Astrocyte (in vitro differentiated cells and primary cell): ENCODE results near the gene LIMK2.
A peak's percentile ranks its signal among the peaks of the same experiment; 100 is the strongest.

Experiments
- CTCF ChIP-seq: IDR thresholded peaks from 2 replicates; pipeline ENCODE4 v1.5.1; 2011; ENCODE audit warnings: low read depth, mild to moderate bottlenecking, inconsistent platforms, low read length, moderate library complexity; ENCODE audit not compliant: insufficient read depth
- EZH2 ChIP-seq: IDR thresholded peaks from 2 replicates; pipeline ENCODE4 v1.6.1; 2012; ENCODE audit warnings: mild to moderate bottlenecking, low read length, inconsistent platforms; ENCODE audit not compliant: insufficient read depth

GRCh38 chr22:31230871-31231621 lies 18.9 kb downstream of the LIMK2 start:
- TF ChIP-seq CTCF, result peak; percentile 52
- no peak for TF ChIP-seq EZH2
